ENCODE data around the gene CHAF1A. TPM values are rescaled to one million over a fixed set of nuclear protein-coding genes. Genes with fewer than 3 reads are reported as not detected.
A peak's percentile ranks its signal among the peaks of the same experiment; 100 is the strongest.

CHAF1A gene
- polyA plus RNA-seq, 1 donor from 2014 or later, result 9.4 TPM

GRCh38 chr19:4391306-4391693 is 11.1 kb upstream of the CHAF1A start:
- no peak overlapping the region for H2AFZ ChIP-seq (ENCODE audit: low read depth, low read length)
- no peak overlapping the region for H3K4me2 ChIP-seq (ENCODE audit: low read length)
- peak overlapping the region; percentile 65 for H3K9ac ChIP-seq (ENCODE audit: low read length)
- TF ChIP-seq RAD21 (conservative IDR thresholded peaks at IDR 0.05) (no peak), POLR2AphosphoS5 (IDR thresholded peaks at IDR 0.05) (no peak), TAF1 (IDR thresholded peaks at IDR 0.05; ENCODE audit: low read depth) (no peak), EP300 (conservative IDR thresholded peaks at IDR 0.05; ENCODE audit: poor library complexity, severe bottlenecking) (no peak), SMC3 (conservative IDR thresholded peaks at IDR 0.05; ENCODE audit: poor library complexity) (no peak), REST (IDR thresholded peaks at IDR 0.05; ENCODE audit: borderline replicate concordance) (no peak), CTCF (IDR thresholded peaks at IDR 0.05; ENCODE audit: poor library complexity, severe bottlenecking) (no peak), MXI1 (conservative IDR thresholded peaks at IDR 0.05; ENCODE audit: poor library complexity, severe bottlenecking) (no peak), EZH2 (IDR thresholded peaks at IDR 0.05; ENCODE audit: borderline replicate concordance, insufficient read depth, low read length, poor library complexity, severe bottlenecking) (no peak)
- no peaks in the 10 kb centered on the region for H3K9me3 ChIP-seq (ENCODE audit: low read length)
- no peaks in the 10 kb centered on the region for H3K27me3 ChIP-seq (ENCODE audit: insufficient read depth, low read depth, low read length)
- H3K9me2 ChIP-seq (ENCODE audit: insufficient read depth, low read length), result no peaks in the 10 kb centered on the region
- H3K4me3 ChIP-seq (ENCODE audit: low read length), result peak overlapping the region; percentile 54
- H3K36me3 ChIP-seq (ENCODE audit: insufficient read depth, low read length), result no peaks in the 10 kb centered on the region
- H4K20me1 ChIP-seq (ENCODE audit: insufficient read depth), result no peaks in the 10 kb centered on the region
- H3F3A ChIP-seq (ENCODE audit: insufficient read depth, low read length, poor library complexity, severe bottlenecking), result no peaks in the 10 kb centered on the region
- H3K79me2 ChIP-seq (replicated peaks; ENCODE audit: insufficient read depth, low read length), result peaks cover 18% of the 10 kb centered on the region
- peak overlapping the region; percentile 88 for H3K27ac ChIP-seq (ENCODE audit: low read length)

- H3K36me3 ChIP-seq (ENCODE audit: insufficient read depth, low read length), result no peaks in the 10 kb centered on the region
- H3K27me3 ChIP-seq (ENCODE audit: insufficient read depth, low read depth, low read length), result no peaks in the 10 kb centered on the region
- H3K79me2 ChIP-seq (replicated peaks; ENCODE audit: insufficient read depth, low read length), result peaks cover 24% of the 10 kb centered on the region
- H3K9ac ChIP-seq (ENCODE audit: low read length), result no peak overlapping the region
- no peak overlapping the region for H2AFZ ChIP-seq (ENCODE audit: low read depth, low read length)
- H3K9me3 ChIP-seq (ENCODE audit: low read length), result no peaks in the 10 kb centered on the region
- H3F3A ChIP-seq (ENCODE audit: insufficient read depth, low read length, poor library complexity, severe bottlenecking), result no peaks in the 10 kb centered on the region
- no peak overlapping the region for H3K4me2 ChIP-seq (ENCODE audit: low read length)
- no peaks in the 10 kb centered on the region for H4K20me1 ChIP-seq (ENCODE audit: insufficient read depth)
- TF ChIP-seq MXI1 (conservative IDR thresholded peaks at IDR 0.05; ENCODE audit: poor library complexity, severe bottlenecking), result no peak
- TF ChIP-seq EP300 (conservative IDR thresholded peaks at IDR 0.05; ENCODE audit: poor library complexity, severe bottlenecking), result no peak
- TF ChIP-seq RAD21 (conservative IDR thresholded peaks at IDR 0.05), result no peak
- no peak for TF ChIP-seq EZH2 (IDR thresholded peaks at IDR 0.05; ENCODE audit: borderline replicate concordance, insufficient read depth, low read length, poor library complexity, severe bottlenecking)
- no peak for TF ChIP-seq REST (IDR thresholded peaks at IDR 0.05; ENCODE audit: borderline replicate concordance)
- no peak for TF ChIP-seq CTCF (IDR thresholded peaks at IDR 0.05; ENCODE audit: poor library complexity, severe bottlenecking)
- no peak for TF ChIP-seq POLR2AphosphoS5 (IDR thresholded peaks at IDR 0.05)
- TF ChIP-seq SMC3 (conservative IDR thresholded peaks at IDR 0.05; ENCODE audit: poor library complexity), result no peak
- no peak for TF ChIP-seq TAF1 (IDR thresholded peaks at IDR 0.05; ENCODE audit: low read depth)
- H3K4me3 ChIP-seq (ENCODE audit: low read length), result no peak overlapping the region
- peak overlapping the region; percentile 88 for H3K27ac ChIP-seq (ENCODE audit: low read length)
- H3K9me2 ChIP-seq (ENCODE audit: insufficient read depth, low read length), result no peaks in the 10 kb centered on the region
These were observed 10.5 kb upstream of the CHAF1A start for GRCh38 chr19:4391701-4392483.
